Measurements from ENCODE around the gene DNPH1.

DNA sequence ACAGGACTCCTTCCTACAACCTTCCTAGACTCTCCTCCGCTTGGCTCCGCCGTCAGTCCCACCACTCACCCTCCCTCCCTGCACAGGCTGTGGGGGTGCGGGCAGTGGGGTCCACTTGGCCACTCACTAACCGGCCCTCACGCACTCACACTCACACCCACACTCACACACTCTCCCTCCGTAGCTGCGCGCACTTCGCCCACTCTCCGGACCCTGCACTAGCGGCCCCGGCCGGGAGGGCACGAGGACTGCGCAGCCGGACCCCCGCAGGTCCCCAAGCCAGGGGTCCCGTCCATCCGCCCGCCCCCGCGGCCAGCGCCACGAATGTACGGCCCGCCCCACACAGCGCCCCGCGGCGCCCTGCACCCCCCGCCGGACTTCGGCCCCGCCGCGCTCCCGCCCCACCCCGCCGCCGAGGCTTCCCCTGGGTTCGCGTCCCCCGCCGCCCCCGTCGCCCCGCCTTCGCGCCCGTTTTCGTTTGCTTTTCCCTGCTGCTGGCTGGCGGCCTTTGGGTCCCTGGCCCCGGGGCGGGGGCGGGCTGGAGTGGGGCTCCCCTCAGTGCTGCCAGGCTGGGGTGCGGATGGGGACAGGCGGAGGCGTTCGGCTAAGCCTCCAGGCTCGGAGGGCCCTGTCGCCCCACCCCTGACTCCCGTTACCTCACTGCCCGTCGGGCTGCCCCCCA lies 45.8 kb upstream of the DNPH1 start:
- TF ChIP-seq, protein P1, sequence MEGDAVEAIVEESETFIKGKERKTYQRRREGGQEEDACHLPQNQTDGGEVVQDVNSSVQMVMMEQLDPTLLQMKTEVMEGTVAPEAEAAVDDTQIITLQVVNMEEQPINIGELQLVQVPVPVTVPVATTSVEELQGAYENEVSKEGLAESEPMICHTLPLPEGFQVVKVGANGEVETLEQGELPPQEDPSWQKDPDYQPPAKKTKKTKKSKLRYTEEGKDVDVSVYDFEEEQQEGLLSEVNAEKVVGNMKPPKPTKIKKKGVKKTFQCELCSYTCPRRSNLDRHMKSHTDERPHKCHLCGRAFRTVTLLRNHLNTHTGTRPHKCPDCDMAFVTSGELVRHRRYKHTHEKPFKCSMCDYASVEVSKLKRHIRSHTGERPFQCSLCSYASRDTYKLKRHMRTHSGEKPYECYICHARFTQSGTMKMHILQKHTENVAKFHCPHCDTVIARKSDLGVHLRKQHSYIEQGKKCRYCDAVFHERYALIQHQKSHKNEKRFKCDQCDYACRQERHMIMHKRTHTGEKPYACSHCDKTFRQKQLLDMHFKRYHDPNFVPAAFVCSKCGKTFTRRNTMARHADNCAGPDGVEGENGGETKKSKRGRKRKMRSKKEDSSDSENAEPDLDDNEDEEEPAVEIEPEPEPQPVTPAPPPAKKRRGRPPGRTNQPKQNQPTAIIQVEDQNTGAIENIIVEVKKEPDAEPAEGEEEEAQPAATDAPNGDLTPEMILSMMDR (IDR thresholded peaks at IDR 0.05): no peak
- TF ChIP-seq POLR2A (IDR thresholded peaks at IDR 0.05): no peak

Data from uterus (tissue), 2 donors.